GM12878 (cell line): ENCODE measurements around the gene ANKRD13D. TPM values are rescaled to one million over a fixed set of nuclear protein-coding genes. Genes with fewer than 3 reads are reported as not detected.

Experiments
- ATAC-seq: fragments of 200-7000 bp; cut with Tn5 transposase; 3 replicates; pipeline ENCODE4 v1.9.1; 2020; ENCODE audit warnings: mild to moderate bottlenecking, moderate library complexity
- BruUV-seq: library from RNA; stranded (reverse); fragments of 400-500 nt; replicated peaks from 2 replicates; lab custom pipeline; 2021; lab: Mats Ljungman, UMichigan
- CTCF ChIA-PET: fragments of 300-600 bp; sonication (Branson Sonifier 250); formaldehyde crosslinking; extraction: SDS; loops from one replicate; lab custom pipeline; 2021; ENCODE audit warnings: inconsistent platforms; lab: Yijun Ruan, JAX
- POLR2A ChIA-PET: fragments of 350-600 bp; formaldehyde crosslinking; extraction: SDS; loops from one replicate; lab custom pipeline; 2021; ENCODE audit warnings: inconsistent platforms; lab: Charles Lee
- RAD21 ChIA-PET: fragments of 300-600 bp; sonication (Branson Sonifier 250); formaldehyde crosslinking; loops from one replicate; lab custom pipeline; 2023; ENCODE audit warnings: antibody characterized with exemption; ENCODE audit not compliant: unreplicated experiment; lab: Charles Lee
- SMC1A ChIA-PET: fragments of 300-600 bp; sonication (Branson Sonifier 250); formaldehyde crosslinking; loops from one replicate; lab custom pipeline; 2023; ENCODE audit not compliant: unreplicated experiment, uncharacterized antibody; lab: Charles Lee
- DNase-seq: peaks from one replicate; pipeline ENCODE4 v3.0.0-alpha.2; 2011; ENCODE audit warnings: low read depth, low spot score
- FAIRE-seq: peaks from 3 replicates; lab custom pipeline; 2011; peaks lifted over from hg19 to GRCh38; lab: Jason Lieb, UNC
- H2AFZ ChIP-seq: 2 replicates; pipeline ENCODE4 v1.6.0; 2011; ENCODE audit warnings: low read depth, low read length, control low read depth; ENCODE audit not compliant: control insufficient read depth
- H3K27ac ChIP-seq: 2 replicates; pipeline ENCODE4 v1.5.1; 2011; ENCODE audit warnings: control low read depth; ENCODE audit not compliant: control insufficient read depth, insufficient read depth
- H3K27me3 ChIP-seq, 2 experiments: replicated peaks in 1 of 2; 2 replicates each; pipeline versions ENCODE4 v1.6.0 to v1.6.1; 2011; ENCODE audit warnings: low read length in 1 of 2; ENCODE audit not compliant: control insufficient read depth in 2 of 2, insufficient read depth in 2 of 2
- H3K36me3 ChIP-seq, 2 experiments: 2 replicates each; pipeline ENCODE4 v1.5.1; 2011; ENCODE audit warnings: low read length in 1 of 2; ENCODE audit not compliant: control insufficient read depth in 2 of 2, insufficient read depth in 2 of 2
- H3K4me1 ChIP-seq: 2 replicates; pipeline ENCODE4 v1.6.1; 2011; ENCODE audit warnings: mild to moderate bottlenecking, low read length, moderate library complexity, mixed read lengths; ENCODE audit not compliant: control insufficient read depth, insufficient read depth
- H3K4me2 ChIP-seq: 2 replicates; pipeline ENCODE4 v1.6.0; 2011; ENCODE audit warnings: control low read depth; ENCODE audit not compliant: control insufficient read depth, insufficient read depth
- H3K4me3 ChIP-seq: fragments of 200-600 bp; sonication (generic); 2 replicates; pipeline ENCODE4 v1.5.1; 2016
- H3K79me2 ChIP-seq: 2 replicates; pipeline ENCODE4 v1.6.0; 2011; ENCODE audit warnings: low read length; ENCODE audit not compliant: control insufficient read depth, insufficient read depth
- H3K9ac ChIP-seq: 2 replicates; pipeline ENCODE4 v1.8.0; 2011; ENCODE audit warnings: low read length, control low read depth, mixed read lengths; ENCODE audit not compliant: control insufficient read depth, insufficient read depth
- H3K9me3 ChIP-seq: replicated peaks from 3 replicates; pipeline ENCODE4 v1.5.1; 2011; ENCODE audit warnings: mild to moderate bottlenecking, low read length; ENCODE audit not compliant: control insufficient read depth, insufficient read depth
- H4K20me1 ChIP-seq: 2 replicates; pipeline ENCODE4 v1.6.0; 2011; ENCODE audit not compliant: control insufficient read depth, insufficient read depth
- BCL3 ChIP-seq: IDR thresholded peaks from 2 replicates; pipeline ENCODE4 v1.6.1; 2011; ENCODE audit warnings: borderline replicate concordance, low read depth, mild to moderate bottlenecking, moderate library complexity, low read length; ENCODE audit not compliant: insufficient read depth, poor library complexity, severe bottlenecking
- GATAD2B ChIP-seq: fragments of 450-650 bp; conservative IDR thresholded peaks from 2 replicates; pipeline ENCODE4 v1.6.1; 2017; ENCODE audit warnings: low read depth, mild to moderate bottlenecking, moderate library complexity
- TCF7 ChIP-seq: IDR thresholded peaks from 2 replicates; pipeline ENCODE4 v1.6.1; 2014; ENCODE audit warnings: antibody characterized with exemption, borderline replicate concordance
- WGBS: methylation state at CpG from one replicate; pipeline ENCODE4 v1.1.6; 2016; ENCODE audit warnings: low lambda C conversion rate; ENCODE audit not compliant: insufficient replicate concordance, insufficient coverage; ENCODE audit errors: missing lambda C conversion rate; 5-methylcytosine and 5-hydroxymethylcytosine counted together
- in situ Hi-C: fragments of 300-500 bp; cut with MboI; formaldehyde crosslinking; loops from 9 replicates; pipeline ENCODE4 v1.14.3; 2018; ENCODE audit warnings: mixed read lengths
- intact Hi-C: fragments of 100-400 bp; cut with micrococcal nuclease; formaldehyde crosslinking; loops from one replicate; pipeline ENCODE4 v1.14.2; 2022; ENCODE audit not compliant: unreplicated experiment
- polyA plus RNA-seq, 11 experiments: library from polyadenylated mRNA; depleted of rRNA in 4 of 11; unstranded in 6 of 11; stranded (reverse) in 5 of 11; fragments of >200 nt; fragmentation: Nextera tagmentation in 4 of 11; fragmentation: Illumina TruSeq in 1 of 11; extraction: Ambion mirVana in 4 of 11; extraction: Trizol in 1 of 11; gene quantifications; 1 replicate in 1 of 11; 2 replicates in 10 of 11; pipeline versions ENCODE4 v1.2.1 to v1.2.3, GENCODE V29; 2011 to 2016; ENCODE audit warnings: inconsistent platforms in 2 of 11, missing spikeins in 2 of 11, low read depth in 1 of 11
- total RNA-seq, 4 experiments: library from RNA; depleted of rRNA in 3 of 4; stranded (reverse); fragments of >200 nt in 3 of 4; fragmentation: Illumina TruSeq in 1 of 4; extraction: Trizol in 1 of 4; gene quantifications; 2 replicates each; pipeline versions ENCODE4 v1.2.1 to v1.2.3, GENCODE V29; 2013 to 2021

Gene ANKRD13D
- total and polyA plus RNA-seq, 10 of the 15 experiments (the other 5 are each of a cell fraction or from before 2014, with no cell fraction given) = 2.0 to 56.2 (median 21.4) TPM

GRCh38 chr11:67303132-67303834 lies 14.2 kb downstream of the ANKRD13D start, which contains the start of gene SSH3:
TSS of gene SSH3 (plus strand) at chr11:67303530. CDS start at chr11:67303626, 96 bp downstream.
- WGBS = 33% methylated on average over 33 of the region's 65 CpGs

More at GRCh38 chr11:67303132-67303834, 14.2 kb downstream of the ANKRD13D start, which contains the start of gene SSH3:
- Histone ChIP-seq H3K4me1 (no peaks in the 10 kb centered on the region), H3K4me3 (no peak within 1 kb of the TSS), H3K9me3 (no peaks in the 10 kb centered on the region), H3K4me2 (no peak within 1 kb of the TSS), H3K36me3 (peaks cover 0 to 22% of the 10 kb centered on the region in 2 experiments; a peak in 2 of 4 replicates), H4K20me1 (no peaks in the 10 kb centered on the region), H3K27ac (no peak within 1 kb of the TSS), H2AFZ (no peak within 1 kb of the TSS), H3K27me3 (no peaks in the 10 kb centered on the region), H3K79me2 (no peaks in the 10 kb centered on the region), H3K9ac (no peak within 1 kb of the TSS)
- FAIRE-seq = no peak
- in situ Hi-C loops (no loop called here), intact Hi-C loops (no loop called here)
- RAD21 ChIA-PET = no interaction called here
- SMC1A ChIA-PET = no interaction called here
- DNase-seq = no peak
- TF ChIP-seq TCF7 (no peak), BCL3 (peak; percentile 3), GATAD2B (0 out of 2 replicates have a peak, but pooled peaks have one; percentile 52)
- CTCF ChIA-PET = interaction anchor here (0.6 to 1.2 kb wide), 3 partner anchors 13 to 221 kb away, joined by 3 to 8 read pairs (median 3); no protein-coding TSS in a partner anchor
- no TSS peak for BruUV-seq
- peak; percentile 85 for ATAC-seq
- POLR2A ChIA-PET = no interaction called here
